HG02938 (cell line): Measurements from ENCODE around the gene UST.
"Not testable (repeated sequence)": the region's sequence is repeated elsewhere in the genome, so short reads cannot be mapped to it uniquely, and the experiment has no call there.

Experiments used
- ATAC-seq: cut with Tn5 transposase; IDR thresholded peaks from one replicate; pipeline ENCODE4 v1.9.1; 2021; ENCODE audit warnings: mild to moderate bottlenecking, moderate library complexity; ENCODE audit not compliant: unreplicated experiment

UST gene

DNA sequence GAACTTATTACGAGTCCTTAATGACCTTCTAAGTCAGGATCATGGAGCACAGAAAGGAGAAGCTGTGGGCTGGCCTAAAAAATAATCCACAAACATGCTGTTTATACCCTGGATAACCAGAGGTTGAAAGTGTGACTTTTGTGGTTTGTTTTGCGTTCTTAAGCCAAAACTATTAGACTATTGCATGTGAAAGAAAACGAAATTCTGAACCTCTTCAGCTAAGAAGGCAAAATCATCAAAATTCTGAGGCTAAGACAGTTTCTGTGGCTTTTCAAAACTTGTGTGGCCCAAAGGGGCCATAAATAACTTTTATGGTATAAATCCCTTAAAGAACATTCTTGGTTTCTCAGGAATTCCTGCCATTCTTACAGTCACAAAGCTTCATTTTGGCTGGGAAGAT lies 251.0 kb downstream of the UST start:
- ATAC-seq: no peak

DNA sequence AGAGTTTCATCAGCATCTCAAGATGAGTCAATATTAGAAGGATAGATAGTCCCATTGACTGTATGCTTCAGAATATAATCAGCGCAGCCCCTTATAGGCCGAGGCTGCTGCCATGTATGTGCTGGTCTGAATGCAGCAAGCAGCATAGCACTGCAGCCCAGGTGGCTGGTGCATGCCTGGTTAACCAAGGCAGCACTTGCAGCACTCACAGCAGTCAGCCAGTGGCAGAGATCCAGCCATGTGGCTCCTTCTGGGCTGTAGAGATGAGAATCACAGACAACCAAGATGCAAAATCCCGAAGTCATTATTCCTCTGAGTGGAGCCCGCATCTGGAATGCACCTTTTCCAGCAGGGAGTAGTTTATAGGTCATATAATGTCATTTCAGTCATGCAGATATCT lies 251.9 kb downstream of the UST start:
- ATAC-seq: no peak

DNA sequence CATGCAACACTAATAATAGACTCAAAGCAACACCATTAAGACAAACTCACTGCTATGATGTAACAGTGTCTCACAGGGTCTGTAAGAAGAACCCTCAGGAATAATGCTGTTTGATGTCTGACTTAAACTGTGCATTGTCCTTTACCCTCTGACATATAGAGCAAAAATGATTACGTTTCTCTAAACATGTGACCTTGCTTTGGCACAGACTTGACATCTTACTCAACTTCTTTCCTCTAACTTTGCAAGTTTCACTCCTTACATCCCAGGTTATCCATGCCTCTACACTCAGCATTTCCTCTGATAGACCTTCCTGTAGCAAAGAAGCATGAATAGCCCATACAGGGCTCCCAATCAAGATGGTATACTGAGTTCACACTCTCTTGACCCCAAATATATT lies 252.7 kb downstream of the UST start:
- ATAC-seq: no peak

DNA sequence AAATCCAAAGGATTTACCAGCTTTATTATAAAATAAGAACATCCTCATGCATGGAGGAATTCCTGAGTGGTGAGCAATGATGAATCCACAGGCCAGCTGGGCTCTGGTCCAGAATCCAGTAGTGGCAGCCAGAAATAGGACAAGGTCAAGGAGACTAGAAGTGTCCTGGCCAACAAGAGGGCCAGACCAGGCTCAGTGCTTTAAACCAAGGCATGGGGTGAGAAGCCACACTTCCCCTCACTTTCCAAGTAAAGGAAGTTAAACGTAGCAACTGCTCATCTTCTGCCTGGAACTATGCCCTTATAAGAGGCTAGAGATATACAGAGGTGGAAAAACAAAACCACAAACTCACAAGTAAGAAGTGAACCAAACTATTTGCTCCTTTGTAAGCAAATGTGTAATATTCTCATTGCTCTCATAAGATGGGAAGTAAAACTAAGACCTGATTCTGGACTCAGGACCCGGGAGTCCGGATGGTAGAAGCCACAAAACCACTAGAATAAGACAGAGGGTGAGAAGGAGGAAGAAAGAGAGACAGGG lies 253.2 kb downstream of the UST start:
- no peak for ATAC-seq

DNA sequence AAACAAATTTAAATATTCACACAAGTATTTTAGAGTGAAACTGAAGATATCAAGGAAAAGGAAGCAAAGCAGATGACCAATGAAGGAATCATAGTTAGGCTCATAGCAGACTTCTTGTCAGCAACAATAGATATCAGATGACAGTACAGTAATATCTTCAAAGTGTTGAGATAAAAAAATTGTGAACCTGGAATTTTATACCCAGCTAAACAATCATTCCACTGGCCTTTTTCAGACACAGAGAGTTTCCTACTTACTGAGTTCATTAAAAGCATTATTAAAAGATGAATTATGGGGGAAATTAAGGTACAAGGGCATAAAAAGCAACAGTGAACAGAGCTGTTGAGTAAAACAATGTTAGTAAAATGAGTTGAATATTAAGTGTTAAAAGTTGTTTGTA lies 254.6 kb downstream of the UST start:
- ATAC-seq: no peak

DNA sequence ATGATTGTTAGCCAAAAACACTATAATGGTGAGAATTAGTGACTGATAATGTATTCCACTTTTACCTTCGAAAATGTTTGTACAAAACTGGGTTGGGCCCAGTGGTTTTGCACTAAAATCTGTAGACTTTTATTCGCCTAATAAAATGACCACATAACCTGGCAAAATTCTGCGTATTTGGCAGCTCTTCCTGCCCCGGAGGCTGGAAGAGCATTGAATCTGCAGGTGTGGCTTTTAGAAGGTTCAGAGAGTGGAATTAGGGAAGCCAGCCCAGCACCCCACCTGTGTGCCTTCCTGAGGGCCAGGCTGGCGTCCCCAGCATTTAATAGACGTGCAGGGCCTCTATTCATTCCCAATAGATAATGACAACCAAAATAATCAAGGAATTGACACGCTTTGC lies 256.7 kb downstream of the UST start:
- ATAC-seq: no peak

DNA sequence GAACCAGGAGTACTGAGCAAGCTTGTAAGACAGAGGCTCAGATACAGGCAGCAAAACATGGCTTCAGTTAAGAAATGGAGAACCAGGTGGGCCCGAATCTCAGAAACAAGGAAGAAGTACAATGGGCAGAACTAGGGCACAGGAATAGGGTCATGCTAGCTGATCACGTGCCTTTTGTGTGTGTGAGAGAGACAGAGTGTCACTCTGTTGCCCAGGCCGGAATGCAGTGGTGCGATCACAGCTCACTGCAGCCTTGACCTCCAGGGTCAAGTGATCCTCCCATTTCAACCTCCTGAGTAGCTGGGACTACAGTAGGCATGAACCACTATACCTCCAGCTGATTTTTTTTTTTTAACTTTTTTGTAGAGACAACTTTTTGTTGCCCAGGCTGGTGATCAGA lies 257.8 kb downstream of the UST start:
- ATAC-seq: no peak

DNA sequence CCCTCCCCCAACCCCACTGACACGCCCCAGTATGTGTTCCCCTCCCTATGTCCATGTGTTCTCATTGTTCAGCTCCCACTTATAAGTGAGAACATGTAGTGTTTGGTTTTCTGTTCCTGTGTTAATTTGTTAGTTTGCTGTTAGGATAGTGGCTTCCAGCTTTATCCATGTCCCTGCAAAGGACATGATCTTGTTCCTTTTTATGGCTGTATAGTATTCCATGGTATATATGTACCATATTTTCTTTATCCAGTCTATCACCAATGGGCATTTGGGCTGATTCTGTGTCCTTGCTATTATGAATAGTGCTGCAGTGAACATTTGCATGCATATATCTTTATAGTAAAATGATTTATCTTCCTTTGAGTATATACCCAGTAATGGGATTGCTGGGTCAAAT lies 259.4 kb downstream of the UST start:
- not testable (repeated sequence) for ATAC-seq

DNA sequence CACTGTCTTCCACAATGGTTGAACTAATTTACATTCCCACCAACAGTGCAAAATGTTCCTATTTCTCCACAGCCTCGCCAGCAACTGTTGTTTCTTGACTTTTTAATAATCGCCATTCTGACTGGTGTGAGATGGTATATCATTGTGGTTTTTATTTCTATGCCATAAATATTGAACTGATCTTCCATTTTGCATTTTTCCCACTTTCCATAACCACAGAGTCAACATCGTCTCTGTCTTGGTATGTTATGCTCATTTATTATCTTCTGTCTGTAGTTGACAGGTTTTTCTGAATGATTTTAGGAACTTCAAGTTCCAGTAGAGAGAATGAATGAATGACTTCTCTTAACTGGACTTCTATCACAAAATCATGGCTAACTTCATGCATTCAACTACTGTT lies 259.8 kb downstream of the UST start:
- ATAC-seq: no peak

DNA sequence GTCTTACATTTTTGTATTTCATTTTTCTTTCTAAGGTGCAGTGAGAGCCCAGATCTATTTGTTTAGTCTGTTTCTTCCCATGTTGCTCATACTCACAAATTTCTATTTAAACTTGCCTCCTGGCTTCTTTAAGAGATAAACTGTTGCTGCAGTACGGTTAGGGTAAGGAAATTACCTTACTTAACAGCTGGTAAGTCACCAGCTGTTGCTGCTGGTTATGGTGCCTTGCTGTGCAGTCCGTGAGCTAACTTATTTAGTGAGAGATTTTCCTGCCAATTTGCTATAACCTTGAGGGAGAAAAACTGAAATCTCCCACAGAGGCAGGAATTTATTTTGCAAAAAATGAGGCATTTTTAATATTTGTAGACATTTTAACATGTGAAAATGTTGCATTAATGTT lies 261.0 kb downstream of the UST start:
- ATAC-seq: no peak

DNA sequence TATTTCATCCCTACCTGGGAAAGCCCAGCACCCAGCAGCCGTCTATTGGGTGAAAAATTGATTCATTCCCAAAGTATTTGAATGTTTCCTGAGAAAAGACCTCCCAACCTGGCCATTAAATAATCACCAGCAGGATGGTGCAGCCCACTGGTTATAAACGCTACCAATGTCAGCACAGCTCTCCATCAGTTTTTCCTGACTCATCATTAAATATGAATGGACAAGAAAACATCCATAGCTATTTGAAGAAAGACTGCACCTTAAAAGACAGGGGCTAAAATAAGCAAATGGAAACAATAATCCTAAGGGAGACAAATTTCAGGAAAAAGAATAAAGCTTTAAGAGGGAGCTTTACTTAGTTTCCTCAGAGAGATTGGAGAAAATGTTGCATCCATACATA lies 261.9 kb downstream of the UST start:
- no peak for ATAC-seq

DNA sequence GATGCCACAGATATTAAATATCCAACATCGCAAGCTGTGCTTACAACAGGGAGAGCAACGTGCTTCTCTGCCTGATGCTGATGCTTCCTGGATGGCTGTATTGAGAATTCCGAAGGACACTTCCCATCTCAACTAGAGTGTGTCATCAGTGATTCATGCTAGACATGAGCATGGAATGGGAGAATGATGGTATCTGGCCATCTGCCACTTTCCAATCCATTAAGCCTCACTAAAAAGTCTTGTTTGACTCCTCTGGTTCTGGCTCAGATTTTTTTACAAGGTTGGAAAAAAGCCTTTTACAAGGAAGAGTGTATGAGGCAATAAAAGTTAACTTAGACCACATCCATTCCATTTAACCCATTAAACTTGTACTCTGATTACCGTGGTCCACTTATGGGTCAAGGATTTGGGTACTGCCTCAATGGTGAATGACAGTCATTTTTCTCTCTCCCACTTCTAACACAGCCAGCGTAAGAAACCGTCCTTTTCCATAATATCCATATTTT lies 265.3 kb downstream of the UST start:
- no peak for ATAC-seq

DNA sequence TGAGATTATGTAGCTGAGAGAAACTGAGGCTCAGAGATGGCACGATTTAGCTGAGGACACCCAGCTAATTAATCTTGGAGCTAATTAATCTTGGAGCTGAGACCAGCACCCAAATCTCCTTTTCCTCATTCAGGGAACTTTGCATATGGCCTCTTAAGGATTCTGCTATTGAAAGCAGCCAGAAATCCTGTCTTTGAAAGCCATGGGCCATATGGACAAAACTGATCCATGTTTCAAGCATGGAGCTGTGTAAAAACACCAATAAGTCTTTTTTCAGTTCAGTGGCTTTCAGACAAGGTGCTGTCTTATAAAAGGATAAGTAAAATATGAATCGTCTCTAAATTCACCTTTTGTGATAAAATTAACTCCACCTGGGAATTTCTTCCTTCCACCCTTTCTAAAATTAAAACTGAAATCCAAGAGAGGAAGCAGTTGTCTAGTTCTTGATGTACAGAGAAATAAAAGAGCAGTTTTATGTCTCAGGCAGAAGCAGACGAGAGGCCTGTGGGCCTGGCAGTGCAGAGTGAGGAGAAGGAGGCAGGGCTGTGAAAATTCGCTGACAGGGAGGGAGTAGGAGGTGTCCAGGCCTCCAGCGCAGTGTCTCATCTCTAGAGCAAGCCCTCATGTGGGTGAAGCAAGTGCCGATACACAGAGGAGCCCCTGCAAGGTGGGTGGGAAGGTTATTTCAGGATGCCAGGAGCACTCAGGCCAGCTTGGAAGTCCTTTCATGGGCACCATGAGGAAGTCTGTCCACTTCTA lies 266.9 kb downstream of the UST start:
- no peak for ATAC-seq

DNA sequence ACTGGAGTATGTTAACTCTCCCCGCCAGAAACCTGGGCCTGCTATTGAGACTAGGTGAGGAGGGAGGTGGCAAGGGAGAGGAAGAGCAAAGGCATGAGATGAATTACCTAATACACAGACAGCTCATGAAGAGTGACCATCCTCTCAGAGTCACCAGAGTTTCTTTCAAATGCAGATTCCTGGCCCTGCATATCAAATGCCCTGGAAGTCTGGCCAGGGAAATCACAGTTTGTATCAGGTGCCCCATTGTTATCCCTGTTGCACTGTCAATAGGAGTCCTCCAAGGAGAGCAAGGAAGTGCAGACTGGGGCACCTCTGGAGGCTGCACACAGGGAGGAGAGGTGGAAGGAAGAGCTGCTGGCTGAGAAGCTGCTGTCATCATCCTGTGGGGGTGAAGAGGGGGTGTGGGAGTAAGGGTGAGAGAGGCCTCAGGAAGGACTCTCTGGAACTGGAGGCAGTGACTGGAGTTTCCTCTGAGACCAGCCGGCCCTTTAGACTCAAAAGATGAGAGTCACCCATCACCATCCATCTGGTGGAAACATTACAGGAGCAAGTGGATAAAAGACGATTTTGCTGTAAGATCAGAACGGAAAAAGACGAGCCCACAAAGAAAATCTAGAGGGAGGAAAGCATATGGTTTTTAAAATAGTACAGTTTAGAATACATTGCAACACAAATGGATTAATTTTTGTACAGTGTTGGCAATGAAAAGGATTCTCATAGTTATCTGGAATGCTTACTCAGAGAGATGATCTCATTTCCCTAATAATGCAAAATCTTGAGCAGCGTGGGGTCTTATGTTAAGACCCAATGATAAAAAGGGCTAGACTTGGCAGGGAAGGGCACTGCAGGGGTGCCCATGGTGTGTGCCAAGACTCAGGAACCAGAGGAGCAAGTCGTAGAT lies 268.1 kb downstream of the UST start:
- no peak for ATAC-seq

DNA sequence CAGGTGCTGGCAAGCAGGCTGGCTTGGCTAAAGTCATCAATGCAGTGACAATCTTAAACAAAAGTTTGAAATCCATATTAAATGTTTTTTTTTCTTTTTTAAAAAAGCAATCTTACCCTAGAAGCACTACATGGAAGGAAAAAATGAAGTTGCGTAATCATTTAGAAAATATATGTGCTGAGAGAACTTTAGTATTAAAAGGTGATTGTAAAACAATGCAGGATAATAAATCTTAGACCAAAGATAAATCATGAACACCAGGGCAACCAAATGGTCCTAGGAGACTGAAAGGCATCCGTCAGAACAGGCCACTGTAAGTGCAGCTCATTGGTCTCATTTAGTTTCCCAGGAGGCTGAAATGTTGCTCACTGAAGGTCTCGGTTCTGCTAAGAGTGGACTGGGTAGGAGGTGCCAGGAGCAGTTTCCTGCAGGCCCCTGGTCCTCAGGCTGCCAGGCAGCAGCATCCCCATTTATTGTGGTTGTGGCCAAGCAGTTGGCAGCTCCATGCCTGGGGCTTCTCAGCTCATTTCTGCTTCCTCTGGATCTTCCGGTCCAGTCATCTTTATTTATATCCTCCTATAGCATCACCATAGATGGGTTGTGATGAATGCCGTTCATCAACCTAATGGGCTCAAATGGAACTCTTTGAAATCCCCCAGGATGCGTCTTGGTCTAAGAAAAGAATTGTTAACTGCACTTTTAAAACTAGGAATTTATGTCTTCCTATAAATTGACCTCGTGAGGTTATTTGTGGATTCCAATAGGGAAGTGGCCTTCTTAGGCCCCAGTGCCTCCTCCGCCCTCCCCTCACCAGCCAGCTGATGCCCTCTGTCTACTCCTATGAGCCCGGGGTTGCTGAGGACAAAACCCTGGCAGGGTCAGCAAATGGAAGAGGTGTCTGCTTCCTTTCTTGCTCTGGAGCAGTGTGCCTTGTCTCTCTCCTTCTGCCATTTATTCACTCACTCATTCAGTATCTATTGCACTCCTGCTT lies 269.0 kb downstream of the UST start:
- no peak for ATAC-seq

DNA sequence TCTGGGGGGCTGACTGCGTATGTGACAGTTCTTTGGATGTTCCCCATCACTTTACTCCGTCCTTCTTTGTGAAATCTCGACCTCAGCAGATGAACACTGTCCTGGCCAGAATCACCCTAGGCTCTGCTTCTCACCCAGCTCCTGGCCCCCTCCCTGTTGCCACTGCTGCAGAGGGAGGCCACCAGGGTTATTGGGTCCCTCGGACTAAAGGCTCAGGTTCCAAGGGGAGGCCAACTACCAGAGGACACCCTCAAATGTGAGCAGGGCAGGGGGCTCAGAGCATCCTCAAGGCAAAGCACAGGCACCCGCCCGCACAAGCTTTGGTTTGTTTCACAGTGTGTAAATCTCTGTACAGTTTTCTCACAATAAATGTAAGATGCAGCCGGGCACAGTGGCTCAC lies 269.9 kb downstream of the UST start:
- no peak for ATAC-seq

DNA sequence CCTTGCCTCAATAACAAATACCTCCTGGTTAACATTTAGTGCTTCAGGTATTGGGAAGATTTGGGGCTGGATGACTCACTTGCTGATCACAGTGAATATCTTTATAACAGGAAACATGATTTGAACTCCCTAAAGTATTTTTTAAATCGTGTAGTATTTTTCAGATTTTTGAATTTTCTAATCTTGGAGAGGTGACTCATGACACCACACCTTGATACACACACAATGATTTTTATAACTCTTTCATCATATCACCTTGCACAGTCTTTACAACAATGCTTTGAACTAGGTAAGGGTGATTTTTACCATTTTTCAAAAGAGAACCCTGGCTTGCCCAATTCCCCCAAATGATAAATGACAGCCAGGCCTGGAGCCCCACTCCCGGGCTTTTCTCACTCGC lies 273.5 kb downstream of the UST start:
- no peak for ATAC-seq

DNA sequence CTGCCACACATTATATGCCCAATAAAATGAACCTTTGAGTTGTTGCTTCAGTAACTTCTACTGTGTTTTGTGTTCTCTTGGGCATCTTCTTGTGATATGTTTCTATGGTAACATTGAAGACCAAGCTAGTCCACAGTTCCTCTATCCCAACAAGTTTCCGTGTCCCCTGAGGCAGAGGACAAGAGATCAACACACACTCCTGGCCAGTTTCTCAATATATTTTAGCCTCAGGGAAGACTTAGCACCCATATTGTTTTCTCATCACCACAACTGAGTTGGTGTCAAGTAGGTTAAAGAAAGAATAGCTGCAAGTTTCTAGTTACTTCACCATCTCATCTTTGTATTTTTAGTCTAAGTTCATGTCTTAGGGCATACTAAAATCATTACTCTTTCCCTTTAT lies 277.5 kb downstream of the UST start:
- no peak for ATAC-seq

DNA sequence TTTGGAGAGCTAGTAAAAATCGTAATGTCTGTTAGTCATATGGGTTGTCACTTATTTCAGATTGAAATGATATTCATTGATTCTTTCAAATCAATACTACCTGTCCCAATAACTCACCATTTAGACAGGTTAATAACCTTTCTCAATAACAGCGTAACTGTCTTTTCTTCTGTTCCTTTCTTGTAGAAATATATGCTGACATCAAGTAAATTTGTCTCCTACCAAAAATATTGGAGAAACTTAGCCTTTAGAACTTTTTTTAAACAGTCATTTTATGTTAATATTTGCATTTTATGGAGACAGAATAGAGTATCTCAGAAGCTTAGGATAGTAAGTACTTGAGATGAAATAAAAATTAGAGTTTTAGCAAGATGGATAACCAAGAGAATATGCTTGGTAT lies 278.2 kb downstream of the UST start:
- ATAC-seq: no peak

DNA sequence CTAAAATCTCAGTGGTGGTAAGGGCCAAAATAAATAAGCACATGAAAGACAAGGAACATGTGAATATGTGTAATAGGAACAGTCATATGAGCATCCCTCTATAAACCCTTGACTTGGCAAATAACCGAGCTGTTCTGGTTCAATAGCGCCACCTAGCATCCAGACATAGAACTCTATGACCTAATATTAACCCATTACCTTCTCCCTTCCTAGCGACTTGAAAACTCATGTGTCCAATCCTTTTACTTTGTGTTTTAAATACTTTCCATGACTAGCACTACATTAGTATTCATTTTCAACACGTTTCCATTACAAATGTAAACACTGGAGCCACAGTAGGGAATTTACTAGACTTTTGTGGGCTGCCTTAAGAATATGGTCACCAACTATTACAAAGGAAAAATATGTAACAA lies 279.7 kb downstream of the UST start:
- no peak for ATAC-seq

DNA sequence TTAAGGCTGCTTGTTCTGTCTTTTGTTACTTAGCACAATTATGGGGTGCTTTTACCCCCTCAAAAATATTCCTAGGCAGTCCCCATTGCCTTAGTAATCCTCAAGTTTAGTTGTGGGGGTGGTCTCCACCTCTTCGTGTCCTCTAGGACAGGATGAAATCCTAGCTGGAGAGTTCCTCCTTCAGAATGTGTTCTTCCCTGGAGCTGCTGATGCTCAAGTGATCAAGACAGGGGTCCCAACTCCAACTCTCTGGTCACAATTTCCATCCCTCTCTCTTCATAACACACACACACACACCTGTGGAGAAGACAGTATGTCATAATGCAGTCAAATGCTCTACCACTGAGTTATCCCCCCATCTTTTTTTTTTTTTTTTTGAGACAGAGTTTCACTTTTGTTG lies 280.7 kb downstream of the UST start:
- ATAC-seq: no peak
